NOMO-1 (cell line): ENCODE results near the gene SLC26A8.
"Not testable (repeated sequence)": the region's sequence is repeated elsewhere in the genome, so short reads cannot be mapped to it uniquely, and the experiment has no call there.

Source experiments
- DNase-seq, 2 experiments: peaks; one replicate each; lab custom pipeline; 2025; ENCODE audit not compliant: unreplicated experiment in 2 of 2; lab: John Stamatoyannopoulos, UW

The SLC26A8 gene

DNA sequence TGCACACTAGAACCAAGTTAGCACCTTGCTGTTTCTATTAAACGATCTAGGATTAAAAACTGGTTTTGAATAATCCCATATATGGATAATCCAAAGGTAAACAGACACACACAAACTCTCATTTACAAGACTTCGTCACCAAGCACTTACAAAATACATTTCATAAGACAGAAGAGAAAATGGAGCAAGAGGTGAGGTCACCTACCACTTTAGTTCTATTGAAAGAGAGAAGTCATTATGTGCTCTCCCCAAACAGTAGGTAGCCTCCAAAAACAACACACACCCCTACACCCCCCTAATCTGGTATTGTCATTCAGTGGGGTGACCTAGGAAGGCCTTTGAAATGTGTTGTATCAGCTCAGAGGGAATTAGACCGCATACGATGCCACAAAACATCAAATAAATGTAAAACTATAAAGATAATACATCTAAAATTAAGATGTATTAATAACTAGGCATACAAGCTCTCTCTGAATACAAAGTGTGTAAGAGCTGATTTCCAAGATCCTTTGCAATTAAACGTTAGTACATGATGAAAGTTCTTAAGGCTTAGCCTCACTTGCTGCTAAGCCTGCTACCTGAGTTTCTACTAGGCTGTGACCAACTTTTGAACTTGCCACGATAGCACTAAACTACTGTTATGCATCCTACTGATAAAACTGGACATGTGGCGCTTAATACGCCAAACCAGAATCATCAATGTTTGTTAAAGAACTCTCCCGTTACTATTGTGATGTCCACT lies 105.2 kb downstream of the SLC26A8 start:
- DNase-seq = peak; percentile 37 to 78

DNA sequence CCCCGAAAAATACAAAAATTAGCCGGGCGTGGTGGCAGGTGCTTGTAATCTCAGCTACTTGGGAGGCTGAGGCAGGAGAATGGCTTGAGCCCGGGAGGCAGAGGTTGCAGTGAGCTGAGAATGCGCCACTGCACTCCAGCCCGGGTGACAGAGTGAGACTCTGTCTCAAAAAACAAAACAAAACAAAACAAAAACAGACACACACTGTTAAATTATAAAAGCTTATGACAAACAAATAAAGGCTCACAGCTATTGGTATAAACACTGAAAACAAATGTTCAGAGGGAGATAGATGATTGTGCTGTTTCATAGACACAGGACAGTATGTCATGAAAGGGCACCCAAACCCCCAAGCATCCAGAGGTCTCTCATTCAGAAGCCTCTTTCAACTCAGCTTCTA lies 107.5 kb downstream of the SLC26A8 start:
- not testable (repeated sequence) for DNase-seq

GRCh38 chr6:35916056-35916455 lies 108.4 kb downstream of the SLC26A8 start:
- no peak for DNase-seq

DNA sequence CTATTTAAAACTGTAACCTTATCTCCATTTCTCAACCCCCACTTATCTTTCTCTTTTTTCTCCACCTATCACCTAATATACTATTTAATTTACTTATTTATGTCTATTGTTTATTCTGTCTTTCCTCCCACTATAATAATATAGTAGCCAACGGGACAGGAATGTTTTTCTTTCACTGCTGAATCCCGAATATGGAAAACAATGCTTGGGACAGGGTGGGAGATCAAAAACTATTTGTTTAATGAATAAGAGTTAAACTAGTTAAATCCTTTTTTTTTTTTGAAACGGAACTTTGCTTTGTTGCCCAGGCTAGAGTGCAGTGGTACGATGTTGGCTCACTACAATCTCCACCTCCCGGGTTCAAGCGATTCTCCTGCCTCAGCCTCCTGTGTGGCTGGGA lies 109.9 kb downstream of the SLC26A8 start:
- no peak for DNase-seq

GRCh38 chr6:35911871-35912653 lies 112.4 kb downstream of the SLC26A8 start:
- no peak for DNase-seq

GRCh38 chr6:35909571-35909970 lies 114.9 kb downstream of the SLC26A8 start:
- DNase-seq = not testable (repeated sequence)

DNA sequence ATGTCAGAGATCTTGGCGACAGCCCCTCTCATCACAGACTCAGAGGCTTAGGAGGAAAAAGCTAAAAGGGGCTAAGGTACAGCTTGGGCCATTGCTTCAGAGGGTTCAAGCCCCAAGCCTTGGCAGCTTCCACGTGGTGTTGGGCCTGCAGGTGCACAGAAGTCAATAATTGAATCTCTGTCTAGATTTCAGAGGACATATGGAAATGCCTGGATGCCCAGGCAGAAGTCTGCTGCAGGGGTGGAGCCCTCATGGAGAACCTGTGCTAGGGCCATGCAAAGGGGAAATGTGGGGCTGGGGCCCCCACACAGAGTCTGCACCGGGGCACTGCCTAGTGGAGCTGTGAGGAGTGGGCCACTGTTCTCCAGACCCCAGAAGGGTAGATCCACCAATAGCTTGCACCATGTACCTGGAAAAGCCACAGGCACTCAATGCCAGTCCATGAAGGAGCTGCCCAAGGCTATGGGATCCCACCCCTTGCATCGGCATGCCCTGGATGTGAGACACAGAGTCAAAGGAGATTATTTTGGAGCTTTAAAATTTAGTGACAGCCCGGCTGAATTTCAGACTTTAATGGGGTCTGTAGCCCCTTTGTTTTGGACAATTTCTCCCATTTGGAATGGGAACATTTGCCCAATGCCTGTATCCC lies 115.6 kb downstream of the SLC26A8 start:
- not testable (repeated sequence) for DNase-seq

DNA sequence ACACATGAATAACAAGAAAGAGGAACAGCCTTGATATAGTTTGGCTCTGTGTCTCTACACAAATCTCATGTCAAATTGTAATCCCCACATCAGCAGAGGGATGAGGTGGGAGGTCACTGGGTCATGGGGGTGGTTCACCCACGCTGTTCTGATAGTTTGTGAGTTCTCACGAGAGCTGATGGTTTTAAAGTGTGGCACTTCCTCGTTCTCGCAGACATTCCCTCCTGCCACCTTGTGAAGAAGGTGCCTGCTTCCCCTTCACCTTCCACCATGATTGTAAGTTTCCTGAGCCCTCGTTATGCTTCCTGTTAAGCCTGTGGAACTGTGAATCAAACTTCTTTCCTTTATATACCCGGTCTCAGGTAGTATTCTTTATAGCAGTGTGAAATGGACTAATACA lies 116.7 kb downstream of the SLC26A8 start:
- DNase-seq = no peak

DNA sequence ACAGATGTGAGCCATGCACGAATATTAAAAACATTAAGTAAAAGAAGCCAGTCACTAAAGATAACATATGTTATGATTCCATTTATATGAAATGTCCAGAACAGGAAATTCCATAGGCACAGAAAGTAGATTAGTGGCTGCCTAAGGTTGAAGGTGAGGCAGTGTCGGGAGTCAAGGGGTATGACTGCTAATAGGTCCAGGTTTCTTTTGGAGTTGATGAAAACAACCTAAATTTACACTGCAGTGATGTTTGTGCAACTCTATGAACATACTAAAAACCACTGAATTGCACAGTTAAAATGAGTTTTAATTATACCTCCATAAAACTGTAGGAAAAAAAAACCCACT lies 118.0 kb downstream of the SLC26A8 start:
- DNase-seq = no peak

GRCh38 chr6:35905841-35906498 lies 118.5 kb downstream of the SLC26A8 start:
- DNase-seq = no peak

GRCh38 chr6:35905141-35905785 lies 119.2 kb downstream of the SLC26A8 start:
- DNase-seq = no peak

GRCh38 chr6:35903679-35904078 lies 120.8 kb downstream of the SLC26A8 start:
- no peak for DNase-seq

DNA sequence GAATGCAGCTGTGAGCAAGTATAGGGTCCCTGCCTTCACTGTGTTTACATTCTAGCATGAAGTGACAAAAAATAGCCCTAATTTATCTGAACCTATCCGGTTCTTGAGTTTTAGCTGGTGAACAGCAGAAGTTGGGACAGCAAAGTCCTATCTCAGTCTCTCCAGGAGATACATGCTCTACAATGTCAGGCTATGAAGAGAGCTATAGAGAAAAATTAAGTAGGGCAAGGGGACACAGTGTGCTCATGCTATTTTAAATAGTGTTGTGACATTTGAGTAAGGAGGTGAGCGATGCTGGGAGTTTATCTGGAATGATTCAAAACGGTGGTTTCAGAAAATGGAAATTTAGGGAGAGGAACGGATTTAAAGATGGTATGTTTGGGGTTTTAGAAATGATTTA lies 124.0 kb downstream of the SLC26A8 start:
- DNase-seq = no peak

GRCh38 chr6:35898003-35898402 lies 126.4 kb downstream of the SLC26A8 start:
- no peak for DNase-seq

DNA sequence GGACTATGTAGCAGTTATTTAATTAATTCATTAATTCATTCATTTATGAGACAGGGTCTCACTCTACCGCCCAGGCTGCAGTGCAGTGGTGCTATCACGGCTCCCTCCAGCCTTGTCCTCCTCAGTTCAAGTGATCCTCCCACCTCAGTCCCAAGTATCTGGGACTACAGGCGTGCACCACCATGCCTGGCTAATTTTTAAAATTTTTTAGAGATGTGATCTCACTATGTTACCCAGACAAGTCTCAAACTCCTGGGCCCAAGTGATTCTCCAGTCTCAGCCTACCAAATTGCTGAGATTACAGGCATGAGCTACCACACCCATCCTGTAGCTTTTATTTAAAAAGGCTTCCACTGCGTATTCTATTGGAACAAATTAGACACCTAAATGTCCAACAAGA lies 127.0 kb downstream of the SLC26A8 start:
- DNase-seq = no peak

DNA sequence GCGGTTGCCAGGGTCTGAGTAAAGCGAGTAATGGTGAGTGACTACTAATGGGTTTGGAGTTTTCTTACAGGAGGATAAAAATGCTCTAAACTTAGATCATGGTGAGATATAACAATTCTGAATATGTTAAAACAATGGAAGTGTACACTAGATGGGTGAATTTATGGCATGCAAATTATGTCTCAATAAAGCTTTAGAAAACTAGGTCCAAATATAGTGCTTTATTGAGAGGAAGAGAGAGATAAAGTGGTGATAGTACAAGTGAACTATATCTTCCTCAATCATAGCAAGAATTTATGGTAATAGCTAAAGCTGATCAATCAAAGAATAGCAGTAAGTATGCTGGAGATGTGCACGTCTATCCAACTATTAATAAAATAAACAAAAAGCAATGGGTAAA lies 127.4 kb downstream of the SLC26A8 start:
- DNase-seq = no peak

- DNase-seq = no peak
These were observed 128.2 kb downstream of the SLC26A8 start for GRCh38 chr6:35896228-35896627.

GRCh38 chr6:35895560-35895959 lies 128.9 kb downstream of the SLC26A8 start:
- DNase-seq = no peak

DNA sequence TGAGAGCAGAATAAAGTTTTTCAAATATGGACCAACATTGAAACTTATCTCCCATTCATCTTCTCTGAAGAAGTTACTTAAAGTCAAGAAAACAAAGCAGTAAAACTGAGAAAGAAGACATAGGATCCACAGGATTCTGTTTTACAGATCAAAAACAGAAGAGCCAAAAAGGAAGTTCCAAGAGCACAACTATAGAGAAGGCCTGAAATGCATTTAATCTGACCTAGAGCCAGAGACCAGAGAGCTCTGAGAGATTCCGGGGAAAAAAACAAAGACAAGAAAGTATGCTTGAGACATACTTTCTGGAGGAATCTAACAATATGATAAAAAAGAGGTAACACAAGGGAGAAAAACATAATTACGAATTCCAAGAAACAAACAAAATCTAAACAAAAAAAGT lies 129.7 kb downstream of the SLC26A8 start:
- DNase-seq = no peak
